Endothelial cell of umbilical vein (primary cell): ENCODE measurements around the gene ACTMAP. TPM values are rescaled to one million over a fixed set of nuclear protein-coding genes. Genes with fewer than 3 reads are reported as not detected.

Source experiments
- BruUV-seq: library from RNA; stranded (reverse); fragments of 400-500 nt; replicated peaks from 2 replicates; lab custom pipeline; 2021; lab: Mats Ljungman, UMichigan
- CTCF ChIA-PET: fragments of 300-600, 350-600 bp; sonication (Branson Sonifier 250); formaldehyde crosslinking; loops from one replicate; lab custom pipeline; 2021; ENCODE audit warnings: antibody characterized with exemption, inconsistent platforms; lab: Charles Lee
- POLR2A ChIA-PET: fragments of 300-600, 350-600 bp; sonication (Branson Sonifier 250); formaldehyde crosslinking; loops from one replicate; lab custom pipeline; 2021; ENCODE audit warnings: antibody characterized with exemption, inconsistent platforms; lab: Charles Lee
- DNase-seq: peaks from one replicate; pipeline ENCODE4 v3.0.0-alpha.2; 2011; ENCODE audit warnings: low read depth, low spot score
- FAIRE-seq: peaks from 2 replicates; lab custom pipeline; 2011; peaks lifted over from hg19 to GRCh38; lab: Jason Lieb, UNC
- H2AFZ ChIP-seq: 2 replicates; pipeline ENCODE4 v1.6.0; 2012; ENCODE audit warnings: low read depth, low read length, control low read depth, inconsistent platforms
- H3K27ac ChIP-seq: 2 replicates; pipeline ENCODE4 v1.5.1; 2011; ENCODE audit warnings: low read depth, mild to moderate bottlenecking, control low read depth, low read length, moderate library complexity; ENCODE audit not compliant: insufficient read depth
- H3K27me3 ChIP-seq, 2 experiments: 2 replicates each; pipeline versions ENCODE4 v1.6.0 to v1.6.1; 2011; ENCODE audit warnings: low read length in 2 of 2, mixed read lengths in 1 of 2; ENCODE audit not compliant: control insufficient read depth in 2 of 2, insufficient read depth in 2 of 2
- H3K36me3 ChIP-seq, 2 experiments: 2 replicates in 1 of 2; 3 replicates in 1 of 2; pipeline ENCODE4 v1.5.1; 2011; ENCODE audit warnings: low read length in 2 of 2, mild to moderate bottlenecking in 1 of 2, moderate library complexity in 1 of 2; ENCODE audit not compliant: control insufficient read depth in 2 of 2, insufficient read depth in 2 of 2; ENCODE audit errors: extremely low read depth in 1 of 2
- H3K4me1 ChIP-seq: 3 replicates; pipeline ENCODE4 v1.5.1; 2011; ENCODE audit warnings: mild to moderate bottlenecking, low read length; ENCODE audit not compliant: control insufficient read depth, insufficient read depth; ENCODE audit errors: extremely low read depth
- H3K4me2 ChIP-seq: 2 replicates; pipeline ENCODE4 v1.6.1; 2011; ENCODE audit warnings: low read length, control low read depth, mixed read lengths; ENCODE audit not compliant: insufficient read depth
- H3K4me3 ChIP-seq, 3 experiments: fragments of 200-600 bp in 1 of 3; sonication (generic), shearing (Covaris generic) in 1 of 3; replicated peaks in 1 of 3; 2 replicates each; pipeline ENCODE4 v1.5.1; 2011 to 2016; ENCODE audit warnings: control low read depth in 3 of 3, low read length in 3 of 3, mild to moderate bottlenecking in 2 of 3, inconsistent platforms in 1 of 3, low read depth in 1 of 3, moderate library complexity in 1 of 3; ENCODE audit not compliant: insufficient read depth in 1 of 3
- H3K79me2 ChIP-seq: 2 replicates; pipeline ENCODE4 v1.6.0; 2012; ENCODE audit warnings: low read length, inconsistent platforms; ENCODE audit not compliant: control insufficient read depth, insufficient read depth
- H3K9ac ChIP-seq: replicated peaks from 2 replicates; pipeline ENCODE3; 2011; ENCODE audit warnings: low read length, control low read depth; ENCODE audit not compliant: insufficient read depth; ENCODE audit errors: extremely low read depth
- H3K9me1 ChIP-seq: replicated peaks from 3 replicates; pipeline ENCODE4 v1.6.0; 2011; ENCODE audit warnings: mild to moderate bottlenecking, low read length; ENCODE audit not compliant: control insufficient read depth, insufficient read depth; ENCODE audit errors: extremely low read depth
- H3K9me3 ChIP-seq: replicated peaks from 2 replicates; pipeline ENCODE4 v1.5.1; 2012; ENCODE audit warnings: low read length, inconsistent platforms; ENCODE audit not compliant: control insufficient read depth, insufficient read depth
- H4K20me1 ChIP-seq: replicated peaks from 2 replicates; pipeline ENCODE3; 2011; ENCODE audit warnings: mild to moderate bottlenecking, low read length; ENCODE audit not compliant: control insufficient read depth, insufficient read depth; ENCODE audit errors: extremely low read depth
- EZH2 ChIP-seq: IDR thresholded peaks from 2 replicates; pipeline ENCODE4 v1.6.1; 2012; ENCODE audit warnings: borderline replicate concordance, low read depth, mild to moderate bottlenecking, moderate library complexity, low read length, inconsistent platforms; ENCODE audit not compliant: severe bottlenecking
- FOS ChIP-seq: IDR thresholded peaks from 2 replicates; pipeline ENCODE4 v1.6.1; 2011; ENCODE audit warnings: mild to moderate bottlenecking, low read length, moderate library complexity, borderline replicate concordance; ENCODE audit not compliant: insufficient read depth
- GATA2 ChIP-seq: IDR thresholded peaks from 2 replicates; pipeline ENCODE4 v1.7.0; 2011; ENCODE audit warnings: low read depth, mild to moderate bottlenecking, moderate library complexity, mixed read lengths, low read length; ENCODE audit not compliant: insufficient read length, insufficient read depth
- JUN ChIP-seq: IDR thresholded peaks from 2 replicates; pipeline ENCODE4 v1.6.1; 2011; ENCODE audit warnings: borderline replicate concordance, low read depth; ENCODE audit not compliant: insufficient read length, insufficient read depth
- MYC ChIP-seq: IDR thresholded peaks from one replicate; pipeline ENCODE4 v1.6.1; 2011; ENCODE audit warnings: mild to moderate bottlenecking, low read depth, low read length
- POLR2A ChIP-seq: IDR thresholded peaks from 2 replicates; pipeline ENCODE4 v1.6.1; 2012; ENCODE audit warnings: low read depth, mild to moderate bottlenecking, control low read depth, low read length
- POLR2AphosphoS5 ChIP-seq: IDR thresholded peaks from 2 replicates; pipeline ENCODE4 v1.6.1; 2012; ENCODE audit warnings: low read depth, mild to moderate bottlenecking, control low read depth, low read length, moderate library complexity; ENCODE audit not compliant: insufficient read depth
- dilution Hi-C: fragments of 300-500 bp; cut with MboI; formaldehyde crosslinking; loops from one replicate; pipeline ENCODE4 v1.15.0; 2019; ENCODE audit warnings: low sequenced_read_pairs; ENCODE audit not compliant: extremely low pct_ligation_motif_present
- intact Hi-C: fragments of 100-400 bp; cut with micrococcal nuclease; formaldehyde crosslinking; loops from one replicate; pipeline ENCODE4 v1.10.0; 2022
- polyA plus RNA-seq, 4 experiments: library from polyadenylated mRNA; depleted of rRNA in 3 of 4; stranded (reverse) in 3 of 4; unstranded in 1 of 4; fragments of >200 nt; gene quantifications; 2 replicates each; pipeline versions ENCODE4 v1.2.1 to v1.2.3, GENCODE V29; 2011 to 2012; ENCODE audit warnings: missing spikeins in 1 of 4
- total RNA-seq: library from RNA; stranded (reverse); gene quantifications from 2 replicates; pipeline ENCODE4 v1.2.3, GENCODE V29; 2021
- TF ChIP-seq, protein P1 (sequence below), 2 donors: IDR thresholded peaks; 1 replicate in 1 of 2; 2 replicates in 1 of 2; pipeline ENCODE4 v1.5.1; 2011; ENCODE audit warnings: low read length in 2 of 2, mild to moderate bottlenecking in 2 of 2, moderate library complexity in 2 of 2, control low read depth in 1 of 2, inconsistent platforms in 1 of 2, low read depth in 1 of 2; ENCODE audit not compliant: insufficient read depth in 1 of 2; ENCODE audit errors: extremely low read depth in 1 of 2
- TF ChIP-seq, protein P2 (sequence below): IDR thresholded peaks from 2 replicates; pipeline ENCODE4 v1.6.1; 2011; ENCODE audit not compliant: insufficient read depth, insufficient read length

The ACTMAP gene
- total and polyA plus RNA-seq, 2 donors (not counting 3 experiments of a cell fraction or from before 2014, with no cell fraction given) = 5.2 to 9.1 TPM

DNA sequence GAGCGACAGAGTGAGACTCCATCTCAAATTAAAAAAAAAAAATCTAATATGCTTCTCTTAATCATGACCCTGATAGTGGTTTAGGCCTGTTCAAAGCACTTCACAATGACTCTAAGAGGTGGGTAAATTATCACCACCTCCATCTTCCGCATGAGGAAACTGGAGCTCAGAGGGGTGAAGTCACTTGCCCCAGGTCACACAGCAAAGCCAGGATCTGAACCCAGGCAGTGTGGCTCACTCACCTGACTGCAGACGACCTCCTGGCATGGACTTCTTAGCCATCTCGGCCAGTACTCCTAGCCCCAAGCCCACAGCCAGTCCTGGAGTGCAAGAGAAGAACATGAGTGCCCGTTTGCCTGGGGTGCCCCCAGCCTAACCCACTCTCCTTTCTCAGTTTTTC lies 40.5 kb downstream of the ACTMAP start:
- ChIA-PET POLR2A (no interaction called here), CTCF (no interaction called here)
- no peak overlapping the region for H3K9ac ChIP-seq
- H3K27ac ChIP-seq = no peak overlapping the region
- DNase-seq = no peak
- TF ChIP-seq EZH2 = no peak
- no peak for TF ChIP-seq GATA2
- TF ChIP-seq, protein P1, sequence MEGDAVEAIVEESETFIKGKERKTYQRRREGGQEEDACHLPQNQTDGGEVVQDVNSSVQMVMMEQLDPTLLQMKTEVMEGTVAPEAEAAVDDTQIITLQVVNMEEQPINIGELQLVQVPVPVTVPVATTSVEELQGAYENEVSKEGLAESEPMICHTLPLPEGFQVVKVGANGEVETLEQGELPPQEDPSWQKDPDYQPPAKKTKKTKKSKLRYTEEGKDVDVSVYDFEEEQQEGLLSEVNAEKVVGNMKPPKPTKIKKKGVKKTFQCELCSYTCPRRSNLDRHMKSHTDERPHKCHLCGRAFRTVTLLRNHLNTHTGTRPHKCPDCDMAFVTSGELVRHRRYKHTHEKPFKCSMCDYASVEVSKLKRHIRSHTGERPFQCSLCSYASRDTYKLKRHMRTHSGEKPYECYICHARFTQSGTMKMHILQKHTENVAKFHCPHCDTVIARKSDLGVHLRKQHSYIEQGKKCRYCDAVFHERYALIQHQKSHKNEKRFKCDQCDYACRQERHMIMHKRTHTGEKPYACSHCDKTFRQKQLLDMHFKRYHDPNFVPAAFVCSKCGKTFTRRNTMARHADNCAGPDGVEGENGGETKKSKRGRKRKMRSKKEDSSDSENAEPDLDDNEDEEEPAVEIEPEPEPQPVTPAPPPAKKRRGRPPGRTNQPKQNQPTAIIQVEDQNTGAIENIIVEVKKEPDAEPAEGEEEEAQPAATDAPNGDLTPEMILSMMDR (IDR thresholded peaks at IDR 0.05; ENCODE audit: extremely low read depth in 1 of 2, insufficient read depth in 1 of 2, low read depth in 1 of 2, low read length in 2 of 2) = no peak
- no peak for TF ChIP-seq FOS
- TF ChIP-seq, protein P2, sequence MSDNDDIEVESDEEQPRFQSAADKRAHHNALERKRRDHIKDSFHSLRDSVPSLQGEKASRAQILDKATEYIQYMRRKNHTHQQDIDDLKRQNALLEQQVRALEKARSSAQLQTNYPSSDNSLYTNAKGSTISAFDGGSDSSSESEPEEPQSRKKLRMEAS = no peak
- no peak for TF ChIP-seq MYC
- no peak for TF ChIP-seq JUN
- no peak for TF ChIP-seq POLR2AphosphoS5
- no peak for TF ChIP-seq POLR2A
- no peaks in the 10 kb centered on the region for H4K20me1 ChIP-seq
- H3K4me3 ChIP-seq = no peak overlapping the region
- H3K4me1 ChIP-seq = peaks cover 5% of the 10 kb centered on the region
- H3K79me2 ChIP-seq = no peaks in the 10 kb centered on the region
- FAIRE-seq = no peak
- BruUV-seq = no TSS peak
- H2AFZ ChIP-seq = no peak overlapping the region
- no peaks in the 10 kb centered on the region for H3K9me1 ChIP-seq
- intact Hi-C loops = no loop called here
- dilution Hi-C loops = no loop called here
- no peaks in the 10 kb centered on the region for H3K9me3 ChIP-seq
- H3K36me3 ChIP-seq = peaks cover 0 to 6% of the 10 kb centered on the region in 2 experiments
- H3K27me3 ChIP-seq = no peaks in the 10 kb centered on the region
- H3K4me2 ChIP-seq = no peak overlapping the region
